ENCODE measurements around the gene ZNF260. TPM values are rescaled to one million over a fixed set of nuclear protein-coding genes. Genes with fewer than 3 reads are reported as not detected.

ZNF260 gene
- 16.4 and 20.9 TPM in 2 replicates for total RNA-seq
- long read RNA-seq, full-length matches to known transcripts: 43 of 70 reads
- long read RNA-seq, partial matches to known transcripts: 2 of 70 reads
- long read RNA-seq, other reads (novel, unspliced or antisense): 25 of 70 reads

- peak within 1 kb of the TSS; percentile 100 for H3K4me3 Mint-ChIP-seq (ENCODE audit: unreplicated experiment)
- H3K36me3 Mint-ChIP-seq (ENCODE audit: unreplicated experiment): peaks cover 30% of the 10 kb centered on the region
- H3K9me3 Mint-ChIP-seq (ENCODE audit: unreplicated experiment): peaks cover 4% of the 10 kb centered on the region
- DNase-seq (ENCODE audit: extremely low spot score, unreplicated experiment): peak; percentile 99
- peak within 1 kb of the TSS; percentile 100 for H3K27ac Mint-ChIP-seq (ENCODE audit: unreplicated experiment)
- TF ChIP-seq CTCF (IDR thresholded peaks at IDR 0.05): no peak
- H3K4me1 Mint-ChIP-seq (ENCODE audit: unreplicated experiment): peaks cover 22% of the 10 kb centered on the region
- no peaks in the 10 kb centered on the region for H3K27me3 Mint-ChIP-seq (ENCODE audit: unreplicated experiment)
Measured at GRCh38 chr19:36528194-36528920, at the start of gene ZNF260. ZNF260 (minus strand) TSS chr19:36528271; CDS start chr19:36515238, 13,033 bp downstream.

DNA sequence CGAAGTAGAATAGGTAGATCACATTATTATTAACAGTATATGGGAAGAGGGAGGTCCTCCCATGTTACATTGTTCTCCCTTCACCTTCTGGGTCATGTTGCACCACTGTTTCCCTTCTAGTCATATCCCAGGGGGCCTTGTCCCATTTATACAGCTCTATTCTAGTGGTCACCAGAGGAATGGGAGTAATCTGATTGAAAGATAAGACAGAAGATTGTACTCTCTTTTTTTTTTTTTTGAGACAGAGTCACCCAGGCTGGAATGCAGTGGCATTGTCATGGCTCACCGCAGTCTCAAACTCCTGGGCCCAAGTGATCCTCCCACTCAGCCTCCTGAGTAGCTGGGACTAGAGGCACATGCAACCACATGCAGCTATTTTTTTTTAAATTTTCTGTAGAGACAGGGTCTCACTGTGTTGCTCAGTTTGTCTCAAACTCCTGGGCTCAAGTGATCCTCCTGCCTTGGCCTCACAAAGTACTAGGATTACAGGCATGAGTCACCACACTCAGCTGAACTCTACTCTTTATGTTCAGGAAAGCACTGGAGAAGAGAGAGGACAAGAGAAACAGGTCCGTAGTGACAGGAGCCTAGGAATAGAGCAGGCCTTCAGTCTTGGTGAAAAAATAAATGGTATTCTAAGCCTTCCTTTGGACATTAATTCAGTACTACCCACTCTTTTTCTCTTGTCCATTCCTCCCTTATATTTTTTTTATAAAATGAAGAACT, 49.4 kb upstream of the ZNF260 start:
- no peak overlapping the region for H3K27ac Mint-ChIP-seq (ENCODE audit: unreplicated experiment)
- peaks cover 56% of the 10 kb centered on the region for H3K36me3 Mint-ChIP-seq (ENCODE audit: unreplicated experiment)
- H3K4me3 Mint-ChIP-seq (ENCODE audit: unreplicated experiment): no peak overlapping the region

DNA sequence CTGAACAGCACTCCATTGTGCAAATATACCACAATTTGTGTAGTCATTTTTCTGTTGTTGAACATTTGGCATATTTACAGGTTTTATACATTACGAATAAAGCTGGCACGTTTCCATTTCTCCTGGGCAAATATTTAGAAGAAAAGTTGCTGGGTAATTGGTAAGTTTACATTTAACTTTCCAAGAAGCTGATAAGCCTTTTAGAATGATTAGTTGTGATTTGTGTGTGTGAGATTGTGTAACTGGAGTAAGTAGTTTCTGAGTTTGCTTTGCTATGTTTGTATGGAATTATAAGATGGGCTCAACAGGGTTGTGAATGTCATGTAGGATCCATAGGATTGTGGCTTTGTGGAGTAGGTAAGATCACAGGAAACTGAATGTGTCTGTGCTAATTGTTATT, 46.7 kb upstream of the ZNF260 start:
- no peak for TF ChIP-seq CTCF (IDR thresholded peaks at IDR 0.05)
- peaks cover 47% of the 10 kb centered on the region for H3K36me3 Mint-ChIP-seq (ENCODE audit: unreplicated experiment)
- no peak for DNase-seq (ENCODE audit: extremely low spot score, unreplicated experiment)
- peaks cover 3% of the 10 kb centered on the region for H3K9me3 Mint-ChIP-seq (ENCODE audit: unreplicated experiment)
- H3K4me1 Mint-ChIP-seq (ENCODE audit: unreplicated experiment): peaks cover 30% of the 10 kb centered on the region
- H3K27ac Mint-ChIP-seq (ENCODE audit: unreplicated experiment): peak overlapping the region; percentile 94
- peak overlapping the region; percentile 98 for H3K4me3 Mint-ChIP-seq (ENCODE audit: unreplicated experiment)
- no peaks in the 10 kb centered on the region for H3K27me3 Mint-ChIP-seq (ENCODE audit: unreplicated experiment)

More for the DNA sequence above, 49.4 kb upstream of the ZNF260 start:
- DNase-seq (ENCODE audit: extremely low spot score, unreplicated experiment): no peak
- H3K4me1 Mint-ChIP-seq (ENCODE audit: unreplicated experiment): peaks cover 22% of the 10 kb centered on the region
- peaks cover 8% of the 10 kb centered on the region for H3K9me3 Mint-ChIP-seq (ENCODE audit: unreplicated experiment)
- no peaks in the 10 kb centered on the region for H3K27me3 Mint-ChIP-seq (ENCODE audit: unreplicated experiment)
- TF ChIP-seq CTCF (IDR thresholded peaks at IDR 0.05): no peak

GRCh38 chr19:36573895-36574720, 46.0 kb upstream of the ZNF260 start:
- peak overlapping the region; percentile 98 for H3K4me3 Mint-ChIP-seq (ENCODE audit: unreplicated experiment)
- H3K4me1 Mint-ChIP-seq (ENCODE audit: unreplicated experiment): peaks cover 30% of the 10 kb centered on the region
- H3K27me3 Mint-ChIP-seq (ENCODE audit: unreplicated experiment): no peaks in the 10 kb centered on the region
- TF ChIP-seq CTCF (IDR thresholded peaks at IDR 0.05): no peak
- peaks cover 4% of the 10 kb centered on the region for H3K9me3 Mint-ChIP-seq (ENCODE audit: unreplicated experiment)
- H3K27ac Mint-ChIP-seq (ENCODE audit: unreplicated experiment): peak overlapping the region; percentile 94
- H3K36me3 Mint-ChIP-seq (ENCODE audit: unreplicated experiment): peaks cover 43% of the 10 kb centered on the region
- no peak for DNase-seq (ENCODE audit: extremely low spot score, unreplicated experiment)
